Natural killer cell treated with Interleukin-12 subunit alpha and Interleukin-12 subunit beta and Interleukin-15 and Interleukin-18, amount 100 ng/mL, for 72 hours (primary cell): ENCODE measurements around the gene CGNL1. TPM values are rescaled to one million over a fixed set of nuclear protein-coding genes. Genes with fewer than 3 reads are reported as not detected.
A peak's percentile ranks its signal among the peaks of the same experiment; 100 is the strongest.

Experiments
- ATAC-seq, 2 donors: fragments of 150-1000 bp; cut with Tn5 transposase in 1 of 2; sonication (Bioruptor Pico), chemical (Tn5 transposase) in 1 of 2; 2 replicates each; pipeline ENCODE4 v1.10.0; 2021
- DNase-seq: peaks from one replicate; pipeline ENCODE4 v3.0.0; 2022; ENCODE audit warnings: low spot score
- H3K27ac Mint-ChIP-seq, 2 donors: 1 replicate in 1 of 2; 2 replicates in 1 of 2; pipeline ENCODE4 v1.8.0; 2022; ENCODE audit warnings: mixed read lengths in 2 of 2, mild to moderate bottlenecking in 1 of 2, moderate library complexity in 1 of 2
- H3K27me3 Mint-ChIP-seq, 2 donors: 1 replicate in 1 of 2; 2 replicates in 1 of 2; pipeline ENCODE4 v1.8.0; 2022; ENCODE audit warnings: mixed read lengths in 2 of 2
- H3K36me3 Mint-ChIP-seq: one replicate; pipeline ENCODE4 v1.8.0; 2022; ENCODE audit warnings: mixed read lengths
- H3K4me1 Mint-ChIP-seq, 2 donors: 1 replicate in 1 of 2; 2 replicates in 1 of 2; pipeline ENCODE4 v1.8.0; 2022; ENCODE audit warnings: low read depth in 2 of 2, mixed read lengths in 2 of 2, mild to moderate bottlenecking in 1 of 2
- H3K4me3 Mint-ChIP-seq: one replicate; pipeline ENCODE4 v1.8.0; 2022; ENCODE audit warnings: mixed read lengths
- H3K9me3 Mint-ChIP-seq: 2 replicates; pipeline ENCODE4 v1.8.0; 2022; ENCODE audit warnings: mixed read lengths
- total RNA-seq, 2 donors: library from RNA; stranded (reverse); gene quantifications; one replicate each; pipeline ENCODE4 v1.2.3, GENCODE V29; 2022

Gene CGNL1
- total RNA-seq, 2 donors from 2014 or later, result not detected

- peak in 1 of 2 donors; percentile 53 for ATAC-seq
- Mint-ChIP-seq H3K4me1 (no peaks in the 10 kb centered on the region), H3K27ac (no peak overlapping the region), H3K36me3 (no peaks in the 10 kb centered on the region), H3K27me3 (peaks cover 14 to 43% of the 10 kb centered on the region in 2 donors), H3K4me3 (no peak overlapping the region), H3K9me3 (no peaks in the 10 kb centered on the region)
- DNase-seq, result no peak
Observed at GRCh38 chr15:57477736-57478522, 101.6 kb downstream of the CGNL1 start.

- Mint-ChIP-seq H3K27me3 (peaks cover 14 to 40% of the 10 kb centered on the region in 2 donors), H3K9me3 (no peaks in the 10 kb centered on the region), H3K27ac (no peak overlapping the region), H3K4me3 (no peak overlapping the region), H3K4me1 (no peaks in the 10 kb centered on the region), H3K36me3 (no peaks in the 10 kb centered on the region)
- DNase-seq, result no peak
- no peak for ATAC-seq
Observed at GRCh38 chr15:57479005-57479404, 102.7 kb downstream of the CGNL1 start.

GRCh38 chr15:57481038-57481705, 104.9 kb downstream of the CGNL1 start:
- Mint-ChIP-seq H3K9me3 (no peaks in the 10 kb centered on the region), H3K4me1 (no peaks in the 10 kb centered on the region), H3K27ac (no peak overlapping the region), H3K4me3 (no peak overlapping the region), H3K27me3 (peaks cover 14 to 45% of the 10 kb centered on the region in 2 donors), H3K36me3 (no peaks in the 10 kb centered on the region)
- no peak for DNase-seq
- ATAC-seq, result no peak

- H3K9me3 Mint-ChIP-seq, result no peaks in the 10 kb centered on the region
- no peaks in the 10 kb centered on the region for H3K4me1 Mint-ChIP-seq
- ATAC-seq (no peak), DNase-seq (no peak)
- H3K4me3 Mint-ChIP-seq, result no peak overlapping the region
- no peaks in the 10 kb centered on the region for H3K36me3 Mint-ChIP-seq
- H3K27me3 Mint-ChIP-seq, result peaks cover 29 to 55% of the 10 kb centered on the region in 2 donors
- H3K27ac Mint-ChIP-seq, result no peak overlapping the region
Observed at GRCh38 chr15:57485869-57486268, 109.6 kb downstream of the CGNL1 start.

GRCh38 chr15:57486833-57487232, 110.5 kb downstream of the CGNL1 start:
- no peaks in the 10 kb centered on the region for H3K36me3 Mint-ChIP-seq
- peaks cover 27 to 58% of the 10 kb centered on the region in 2 donors for H3K27me3 Mint-ChIP-seq
- no peaks in the 10 kb centered on the region for H3K4me1 Mint-ChIP-seq
- DNase-seq, result no peak
- H3K9me3 Mint-ChIP-seq, result no peaks in the 10 kb centered on the region
- no peak for ATAC-seq
- H3K4me3 Mint-ChIP-seq, result no peak overlapping the region
- H3K27ac Mint-ChIP-seq, result no peak overlapping the region

- H3K27ac Mint-ChIP-seq, result no peak overlapping the region
- H3K9me3 Mint-ChIP-seq, result no peaks in the 10 kb centered on the region
- DNase-seq, result no peak
- no peak for ATAC-seq
- H3K4me1 Mint-ChIP-seq, result no peaks in the 10 kb centered on the region
- no peak overlapping the region for H3K4me3 Mint-ChIP-seq
- peaks cover 32 to 61% of the 10 kb centered on the region in 2 donors for H3K27me3 Mint-ChIP-seq
- H3K36me3 Mint-ChIP-seq, result no peaks in the 10 kb centered on the region
Observed at GRCh38 chr15:57489122-57489521, 112.8 kb downstream of the CGNL1 start.

- Mint-ChIP-seq H3K4me1 (peaks cover 0 to 2% of the 10 kb centered on the region in 2 donors), H3K9me3 (no peaks in the 10 kb centered on the region), H3K27ac (no peak overlapping the region), H3K36me3 (no peaks in the 10 kb centered on the region), H3K27me3 (peaks cover 18 to 38% of the 10 kb centered on the region in 2 donors), H3K4me3 (no peak overlapping the region)
- DNase-seq (no peak), ATAC-seq (no peak)
Observed at GRCh38 chr15:57493351-57493750, 117.0 kb downstream of the CGNL1 start.

- H3K27me3 Mint-ChIP-seq, result peaks cover 13 to 44% of the 10 kb centered on the region in 2 donors
- DNase-seq, result no peak
- no peak overlapping the region for H3K27ac Mint-ChIP-seq
- no peak overlapping the region for H3K4me3 Mint-ChIP-seq
- peaks cover 0 to 2% of the 10 kb centered on the region in 2 donors for H3K4me1 Mint-ChIP-seq
- H3K36me3 Mint-ChIP-seq, result no peaks in the 10 kb centered on the region
- no peaks in the 10 kb centered on the region for H3K9me3 Mint-ChIP-seq
- no peak for ATAC-seq
Observed at GRCh38 chr15:57494581-57494980, 118.3 kb downstream of the CGNL1 start.

- peaks cover 11 to 44% of the 10 kb centered on the region in 2 donors for H3K27me3 Mint-ChIP-seq
- ATAC-seq (no peak), DNase-seq (no peak)
- peaks cover 0 to 2% of the 10 kb centered on the region in 2 donors for H3K4me1 Mint-ChIP-seq
- no peak overlapping the region for H3K27ac Mint-ChIP-seq
- no peaks in the 10 kb centered on the region for H3K9me3 Mint-ChIP-seq
- H3K4me3 Mint-ChIP-seq, result no peak overlapping the region
- no peaks in the 10 kb centered on the region for H3K36me3 Mint-ChIP-seq
Observed at GRCh38 chr15:57495041-57495440, 118.7 kb downstream of the CGNL1 start.

GRCh38 chr15:57495554-57496165, 119.4 kb downstream of the CGNL1 start:
- Mint-ChIP-seq H3K36me3 (no peaks in the 10 kb centered on the region), H3K27me3 (peaks cover 11 to 38% of the 10 kb centered on the region in 2 donors), H3K9me3 (no peaks in the 10 kb centered on the region), H3K4me3 (no peak overlapping the region), H3K4me1 (peaks cover 0 to 2% of the 10 kb centered on the region in 2 donors), H3K27ac (no peak overlapping the region)
- no peak for ATAC-seq
- no peak for DNase-seq

GRCh38 chr15:57496594-57496945, 120.3 kb downstream of the CGNL1 start:
- no peak for DNase-seq
- Mint-ChIP-seq H3K27me3 (peaks cover 11 to 35% of the 10 kb centered on the region in 2 donors), H3K9me3 (no peaks in the 10 kb centered on the region), H3K36me3 (no peaks in the 10 kb centered on the region), H3K4me1 (peaks cover 0 to 2% of the 10 kb centered on the region in 2 donors), H3K27ac (no peak overlapping the region), H3K4me3 (no peak overlapping the region)
- ATAC-seq, result no peak

- DNase-seq, result no peak
- peaks cover 0 to 2% of the 10 kb centered on the region in 2 donors for H3K4me1 Mint-ChIP-seq
Observed at GRCh38 chr15:57496946-57497869, 120.9 kb downstream of the CGNL1 start.

GRCh38 chr15:57500256-57500655, 124.0 kb downstream of the CGNL1 start:
- H3K4me1 Mint-ChIP-seq, result no peaks in the 10 kb centered on the region
- H3K36me3 Mint-ChIP-seq, result no peaks in the 10 kb centered on the region
- H3K9me3 Mint-ChIP-seq, result no peaks in the 10 kb centered on the region
- ATAC-seq, result no peak
- no peak for DNase-seq
- H3K4me3 Mint-ChIP-seq, result no peak overlapping the region
- peaks cover 8 to 31% of the 10 kb centered on the region in 2 donors for H3K27me3 Mint-ChIP-seq
- H3K27ac Mint-ChIP-seq, result peak overlapping the region in 1 of 2 donors; percentile 2

More at GRCh38 chr15:57496946-57497869, 120.9 kb downstream of the CGNL1 start:
- Mint-ChIP-seq H3K9me3 (no peaks in the 10 kb centered on the region), H3K27me3 (peaks cover 11 to 35% of the 10 kb centered on the region in 2 donors), H3K36me3 (no peaks in the 10 kb centered on the region), H3K4me3 (no peak overlapping the region), H3K27ac (no peak overlapping the region)
- ATAC-seq, result peak in 1 of 2 donors; percentile 30
